ENCODE data around the gene ITGAD. TPM values are rescaled to one million over a fixed set of nuclear protein-coding genes. Genes with fewer than 3 reads are reported as not detected.
A peak's percentile ranks its signal among the peaks of the same experiment; 100 is the strongest.

ITGAD gene
- total RNA-seq, 2 experiments from 2014 or later, result not detected

GRCh38 chr16:31461201-31461920 is 68.2 kb downstream of the ITGAD start:
- Mint-ChIP-seq H3K4me1 (peaks cover 35% of the 10 kb centered on the region), H3K36me3 (ENCODE audit: low read depth) (peaks cover 17% of the 10 kb centered on the region), H3K27ac (peak overlapping the region; percentile 46), H3K4me3 (no peak overlapping the region), H3K9me3 (no peaks in the 10 kb centered on the region), H3K27me3 (no peaks in the 10 kb centered on the region)
- ChIA-PET CTCF (interaction anchor here (0.7 to 6.3 kb wide), 15 partner anchors 7 to 508 kb away, joined by 3 to 33 read pairs (median 5); partner anchors contain the start of genes SLC5A2, TGFB1I1 and ZNF267), POLR2A (no interaction called here)
- DNase-seq, result no peak

GRCh38 chr16:31461921-31462804 is 69.0 kb downstream of the ITGAD start:
- peaks cover 33% of the 10 kb centered on the region for H3K4me1 Mint-ChIP-seq
- CTCF ChIA-PET, result interaction anchor here (2.4 to 6.3 kb wide), 2 partner anchors 16 to 35 kb away, joined by 5 to 33 read pairs; no protein-coding TSS in a partner anchor
- POLR2A ChIA-PET, result no interaction called here

GRCh38 chr16:31464348-31464769 is 71.2 kb downstream of the ITGAD start:
- ChIA-PET POLR2A (no interaction called here), CTCF (no interaction called here)
- H3K27me3 Mint-ChIP-seq, result no peaks in the 10 kb centered on the region
- H3K27ac Mint-ChIP-seq, result no peak overlapping the region
- H3K9me3 Mint-ChIP-seq, result no peaks in the 10 kb centered on the region
- H3K4me1 Mint-ChIP-seq, result peaks cover 30% of the 10 kb centered on the region
- H3K36me3 Mint-ChIP-seq (ENCODE audit: low read depth), result peaks cover 14% of the 10 kb centered on the region
- H3K4me3 Mint-ChIP-seq, result no peak overlapping the region
- no peak for DNase-seq

More at GRCh38 chr16:31461921-31462804, 69.0 kb downstream of the ITGAD start:
- Mint-ChIP-seq H3K27ac (peak overlapping the region; percentile 36), H3K36me3 (ENCODE audit: low read depth) (peaks cover 21% of the 10 kb centered on the region), H3K27me3 (no peaks in the 10 kb centered on the region), H3K4me3 (no peak overlapping the region), H3K9me3 (no peaks in the 10 kb centered on the region)
- no peak for DNase-seq

GRCh38 chr16:31464781-31465260 is 71.7 kb downstream of the ITGAD start:
- Mint-ChIP-seq H3K27me3 (no peaks in the 10 kb centered on the region), H3K4me3 (no peak overlapping the region), H3K36me3 (ENCODE audit: low read depth) (peaks cover 14% of the 10 kb centered on the region), H3K27ac (no peak overlapping the region), H3K9me3 (no peaks in the 10 kb centered on the region), H3K4me1 (peaks cover 29% of the 10 kb centered on the region)
- POLR2A ChIA-PET, result no interaction called here
- DNase-seq, result no peak
- CTCF ChIA-PET, result interaction anchor here (0.5 kb wide), 1 partner anchor 231 kb away, joined by 3 read pairs; no protein-coding TSS in a partner anchor

GRCh38 chr16:31465788-31466370 is 72.7 kb downstream of the ITGAD start:
- ChIA-PET CTCF (no interaction called here), POLR2A (no interaction called here)
- DNase-seq, result no peak
- H3K9me3 Mint-ChIP-seq, result no peaks in the 10 kb centered on the region
- H3K27ac Mint-ChIP-seq, result no peak overlapping the region
- H3K36me3 Mint-ChIP-seq (ENCODE audit: low read depth), result peaks cover 14% of the 10 kb centered on the region
- H3K4me1 Mint-ChIP-seq, result peaks cover 21% of the 10 kb centered on the region
- peaks cover 3% of the 10 kb centered on the region for H3K27me3 Mint-ChIP-seq
- no peak overlapping the region for H3K4me3 Mint-ChIP-seq

- H3K36me3 Mint-ChIP-seq (ENCODE audit: low read depth), result peaks cover 14% of the 10 kb centered on the region
- H3K4me3 Mint-ChIP-seq, result no peak overlapping the region
- peaks cover 9% of the 10 kb centered on the region for H3K27me3 Mint-ChIP-seq
- peaks cover 15% of the 10 kb centered on the region for H3K4me1 Mint-ChIP-seq
- H3K9me3 Mint-ChIP-seq, result no peaks in the 10 kb centered on the region
- POLR2A ChIA-PET, result interaction anchor here (0.6 kb wide), 1 partner anchor 92 kb away, joined by 6 read pairs; no protein-coding TSS in a partner anchor
- no peak overlapping the region for H3K27ac Mint-ChIP-seq
- no peak for DNase-seq
- CTCF ChIA-PET, result no interaction called here
Measured at GRCh38 chr16:31466381-31466841, 73.3 kb downstream of the ITGAD start.

GRCh38 chr16:31467151-31467773 is 74.1 kb downstream of the ITGAD start:
- Mint-ChIP-seq H3K27ac (no peak overlapping the region), H3K4me1 (peaks cover 15% of the 10 kb centered on the region), H3K4me3 (no peak overlapping the region), H3K9me3 (no peaks in the 10 kb centered on the region), H3K27me3 (peaks cover 12% of the 10 kb centered on the region), H3K36me3 (ENCODE audit: low read depth) (peaks cover 14% of the 10 kb centered on the region)
- POLR2A ChIA-PET, result no interaction called here
- CTCF ChIA-PET, result no interaction called here
- no peak for DNase-seq

- no peak overlapping the region for H3K27ac Mint-ChIP-seq
- ChIA-PET CTCF (interaction anchor here (1.1 to 1.5 kb wide), 4 partner anchors 7 to 401 kb away, joined by 3 to 6 read pairs (median 5); partner anchors contain the start of gene ARMC5), POLR2A (no interaction called here)
- peaks cover 11% of the 10 kb centered on the region for H3K36me3 Mint-ChIP-seq (ENCODE audit: low read depth)
- H3K4me3 Mint-ChIP-seq, result no peak overlapping the region
- H3K27me3 Mint-ChIP-seq, result peaks cover 18% of the 10 kb centered on the region
- H3K4me1 Mint-ChIP-seq, result peaks cover 21% of the 10 kb centered on the region
- DNase-seq, result no peak
- no peaks in the 10 kb centered on the region for H3K9me3 Mint-ChIP-seq
Measured at GRCh38 chr16:31467858-31468257, 74.7 kb downstream of the ITGAD start.

GRCh38 chr16:31470615-31471014 is 77.5 kb downstream of the ITGAD start:
- CTCF ChIA-PET, result interaction anchor here (2.8 kb wide), 1 partner anchor 10 kb away, joined by 13 read pairs; the partner anchor contains the start of gene ARMC5
- Mint-ChIP-seq H3K27me3 (peaks cover 33% of the 10 kb centered on the region), H3K4me3 (no peak overlapping the region), H3K36me3 (ENCODE audit: low read depth) (peaks cover 5% of the 10 kb centered on the region), H3K4me1 (peaks cover 19% of the 10 kb centered on the region), H3K27ac (no peak overlapping the region), H3K9me3 (no peaks in the 10 kb centered on the region)
- POLR2A ChIA-PET, result interaction anchor here (0.6 kb wide), 1 partner anchor 242 kb away, joined by 3 read pairs; no protein-coding TSS in a partner anchor
- DNase-seq, result no peak

GRCh38 chr16:31471241-31471874 is 78.2 kb downstream of the ITGAD start:
- Mint-ChIP-seq H3K27me3 (peaks cover 36% of the 10 kb centered on the region), H3K4me3 (no peak overlapping the region), H3K27ac (no peak overlapping the region), H3K9me3 (no peaks in the 10 kb centered on the region), H3K4me1 (peaks cover 24% of the 10 kb centered on the region), H3K36me3 (ENCODE audit: low read depth) (peaks cover 5% of the 10 kb centered on the region)
- ChIA-PET POLR2A (no interaction called here), CTCF (interaction anchor here (2.8 kb wide), 1 partner anchor 11 kb away, joined by 13 read pairs; the partner anchor contains the start of gene ARMC5)
- DNase-seq, result no peak

GRCh38 chr16:31471875-31472708 is 79.0 kb downstream of the ITGAD start, which contains the start of gene TGFB1I1:
TGFB1I1 (plus strand) TSS chr16:31472152; CDS start chr16:31472189, 37 bp downstream.
- H3K4me1 Mint-ChIP-seq, result peaks cover 23% of the 10 kb centered on the region
- peaks cover under 1% of the 10 kb centered on the region for H3K36me3 Mint-ChIP-seq (ENCODE audit: low read depth)
- peaks cover 41% of the 10 kb centered on the region for H3K27me3 Mint-ChIP-seq
- CTCF ChIA-PET, result interaction anchor here (2.3 to 2.8 kb wide), 2 partner anchors 12 kb away, joined by 10 to 13 read pairs; partner anchors contain the start of gene ARMC5
- H3K9me3 Mint-ChIP-seq, result no peaks in the 10 kb centered on the region
- POLR2A ChIA-PET, result interaction anchor here (0.6 kb wide), 1 partner anchor 365 kb away, joined by 3 read pairs; no protein-coding TSS in a partner anchor
- H3K4me3 Mint-ChIP-seq, result peak within 1 kb of the TSS; percentile 61
- no peak for DNase-seq
- H3K27ac Mint-ChIP-seq, result no peak within 1 kb of the TSS
